ENCODE measurements around the gene LIMK1.
A peak's percentile ranks its signal among the peaks of the same experiment; 100 is the strongest.
"Not testable (repeated sequence)": the region's sequence is repeated elsewhere in the genome, so short reads cannot be mapped to it uniquely, and the experiment has no call there.

Gene LIMK1

DNA sequence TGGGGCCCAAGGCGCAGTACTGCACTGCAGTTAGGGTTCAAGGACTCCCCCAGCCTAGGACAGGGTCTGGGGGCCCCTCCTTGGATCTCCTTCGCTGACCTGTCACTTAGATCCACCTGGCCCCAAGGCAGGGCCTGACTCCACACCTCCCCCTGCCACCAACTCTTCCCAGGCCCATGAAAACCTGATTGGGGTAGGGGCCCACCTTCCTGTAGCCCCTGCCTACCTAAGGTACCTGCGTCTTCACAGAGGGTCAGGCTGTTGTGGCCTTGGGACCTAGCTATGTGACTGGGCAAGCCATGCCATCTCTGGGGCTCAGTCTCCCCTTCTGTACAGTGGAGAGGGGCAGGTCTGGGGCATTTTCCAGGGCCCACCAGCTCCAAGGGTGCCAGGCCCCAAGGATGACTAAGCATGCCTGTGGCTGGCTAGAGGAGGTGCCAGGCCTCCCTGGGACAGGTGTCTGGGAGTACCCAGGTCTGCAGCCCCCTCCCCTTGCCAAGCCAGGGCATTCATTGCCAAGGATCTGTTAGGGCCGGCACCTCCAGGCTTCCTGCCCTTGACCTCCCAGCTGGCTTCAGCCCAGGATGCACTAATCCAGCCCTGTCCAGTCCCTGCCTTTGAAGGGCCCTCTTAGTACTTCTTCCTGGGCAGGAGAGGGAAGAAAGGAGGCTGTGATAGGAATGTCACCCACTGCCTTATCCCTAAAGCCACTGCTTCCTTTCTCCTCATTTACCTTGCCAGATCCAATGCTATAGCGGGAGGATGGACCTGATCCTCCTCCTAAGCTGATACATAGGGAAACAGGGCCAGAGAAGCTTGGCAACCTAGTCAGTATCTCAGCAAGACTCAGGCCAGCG lies 1.3 kb downstream of the LIMK1 start:
- no peak for DNase-seq

DNA sequence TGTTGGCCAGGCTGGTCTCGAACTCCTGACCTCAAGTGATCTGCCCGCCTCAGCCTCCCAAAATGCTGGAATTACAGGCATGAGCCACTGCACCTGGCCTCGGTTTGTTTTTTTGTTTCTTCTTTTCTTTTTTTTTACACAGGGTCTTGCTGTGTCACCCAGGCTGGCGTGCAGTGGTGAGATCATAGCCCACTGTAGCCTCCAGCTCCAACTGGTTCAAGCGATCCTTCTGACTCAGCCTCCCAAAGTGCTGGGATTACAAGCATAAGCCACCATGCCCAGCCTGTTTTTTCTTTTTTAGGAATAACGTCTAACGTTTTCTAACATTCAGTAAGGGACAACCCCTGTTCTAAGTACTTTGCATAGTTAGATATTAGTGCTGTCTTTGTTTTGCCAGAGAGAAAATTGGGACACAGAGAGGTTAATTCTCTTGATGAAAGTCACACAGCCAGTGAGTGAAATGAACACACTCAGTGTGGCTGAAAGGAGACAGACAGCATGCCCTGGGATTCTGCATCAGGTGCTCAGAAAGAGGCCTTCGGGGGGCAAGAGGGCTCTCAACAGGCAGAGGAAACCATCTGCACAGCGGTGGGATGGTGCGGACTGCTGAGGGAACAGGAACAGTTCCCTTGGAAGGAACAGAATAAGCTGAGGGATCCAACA lies 4.3 kb downstream of the LIMK1 start:
- no peak for DNase-seq

DNA sequence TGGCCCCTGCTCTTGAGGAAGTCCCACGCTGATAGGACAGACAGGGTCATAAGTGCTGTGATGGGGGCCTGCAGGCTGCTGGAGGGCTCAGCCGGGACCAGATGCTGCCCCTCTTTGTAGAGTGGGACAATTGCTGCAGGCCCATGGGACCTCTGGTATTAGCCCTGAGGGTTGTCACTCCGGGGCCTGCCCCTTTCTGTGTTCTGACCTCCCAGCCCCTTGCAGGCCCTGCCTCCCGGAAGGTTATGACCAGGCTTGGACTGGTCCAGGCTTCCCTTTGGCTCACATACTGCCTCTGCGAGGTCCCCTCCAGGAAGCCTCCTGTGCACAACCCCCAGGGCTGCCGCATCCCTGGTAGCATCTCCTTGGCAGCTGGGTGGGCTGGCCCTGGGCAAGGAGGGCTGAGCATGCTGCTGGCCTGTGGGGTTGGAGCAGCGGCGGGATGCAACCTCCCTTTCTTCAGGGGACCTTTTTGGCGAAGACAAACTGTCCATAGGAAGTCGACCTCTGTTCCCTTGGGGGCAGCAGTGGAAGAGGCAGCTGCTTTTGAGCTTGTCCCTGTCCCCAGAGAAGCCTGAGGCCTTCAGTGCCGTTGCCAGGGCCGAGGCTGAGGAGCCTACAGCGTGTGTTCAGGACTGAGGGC lies 8.8 kb downstream of the LIMK1 start:
- DNase-seq: no peak

DNA sequence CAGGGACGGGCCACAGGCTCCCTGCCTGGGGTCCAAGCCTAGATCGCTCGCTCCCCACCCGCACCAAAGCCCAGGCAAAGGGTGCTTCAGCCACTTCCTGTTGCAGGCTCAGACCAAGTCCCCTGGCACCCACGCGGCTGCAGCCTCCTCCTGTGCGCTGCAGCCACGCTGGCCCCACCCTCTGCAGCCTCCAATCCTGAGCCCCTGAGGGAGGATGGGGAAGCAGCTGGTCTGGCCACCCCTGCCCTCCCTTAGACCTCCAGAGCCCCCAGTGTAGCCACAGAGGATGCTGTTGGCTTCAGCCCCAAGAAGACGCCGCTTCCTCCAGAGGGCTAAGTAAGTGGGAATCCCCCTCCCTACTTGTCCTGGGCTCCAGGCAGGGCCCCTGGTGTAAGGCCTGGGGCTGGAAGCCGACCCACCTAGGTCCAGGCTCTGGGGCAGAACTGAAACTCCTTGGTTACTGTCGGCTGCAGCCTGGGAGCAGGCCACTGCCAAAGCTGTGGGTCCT lies 9.4 kb downstream of the LIMK1 start:
- no peak for DNase-seq

DNA sequence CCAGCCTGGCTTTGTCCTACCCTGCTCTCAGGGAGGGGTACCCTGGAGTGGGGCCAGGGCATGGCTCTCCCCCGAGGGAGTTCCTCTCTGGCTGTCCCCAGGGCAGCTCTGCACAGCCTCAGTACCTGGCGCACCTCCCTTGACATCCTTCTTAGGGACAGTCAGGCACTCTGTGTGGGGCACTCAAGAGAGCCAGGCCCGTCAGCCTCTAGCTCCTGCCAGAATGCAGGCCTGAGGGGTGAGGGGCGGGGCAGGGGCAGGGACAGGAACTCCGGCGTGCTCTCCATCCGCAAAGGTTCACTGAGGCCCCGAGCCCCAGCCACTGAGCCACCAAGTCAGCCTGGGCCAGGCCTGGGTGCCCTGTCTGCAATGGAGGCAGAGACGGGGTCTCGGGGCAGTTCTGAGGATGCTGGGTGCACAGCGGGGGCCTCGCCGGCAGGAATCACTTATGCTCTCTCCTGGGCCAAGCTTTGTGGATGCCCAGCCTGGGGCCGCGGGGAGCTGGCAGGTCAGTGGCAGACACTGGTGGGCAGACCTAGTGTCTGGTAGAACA lies 10.1 kb downstream of the LIMK1 start:
- DNase-seq: no peak

DNA sequence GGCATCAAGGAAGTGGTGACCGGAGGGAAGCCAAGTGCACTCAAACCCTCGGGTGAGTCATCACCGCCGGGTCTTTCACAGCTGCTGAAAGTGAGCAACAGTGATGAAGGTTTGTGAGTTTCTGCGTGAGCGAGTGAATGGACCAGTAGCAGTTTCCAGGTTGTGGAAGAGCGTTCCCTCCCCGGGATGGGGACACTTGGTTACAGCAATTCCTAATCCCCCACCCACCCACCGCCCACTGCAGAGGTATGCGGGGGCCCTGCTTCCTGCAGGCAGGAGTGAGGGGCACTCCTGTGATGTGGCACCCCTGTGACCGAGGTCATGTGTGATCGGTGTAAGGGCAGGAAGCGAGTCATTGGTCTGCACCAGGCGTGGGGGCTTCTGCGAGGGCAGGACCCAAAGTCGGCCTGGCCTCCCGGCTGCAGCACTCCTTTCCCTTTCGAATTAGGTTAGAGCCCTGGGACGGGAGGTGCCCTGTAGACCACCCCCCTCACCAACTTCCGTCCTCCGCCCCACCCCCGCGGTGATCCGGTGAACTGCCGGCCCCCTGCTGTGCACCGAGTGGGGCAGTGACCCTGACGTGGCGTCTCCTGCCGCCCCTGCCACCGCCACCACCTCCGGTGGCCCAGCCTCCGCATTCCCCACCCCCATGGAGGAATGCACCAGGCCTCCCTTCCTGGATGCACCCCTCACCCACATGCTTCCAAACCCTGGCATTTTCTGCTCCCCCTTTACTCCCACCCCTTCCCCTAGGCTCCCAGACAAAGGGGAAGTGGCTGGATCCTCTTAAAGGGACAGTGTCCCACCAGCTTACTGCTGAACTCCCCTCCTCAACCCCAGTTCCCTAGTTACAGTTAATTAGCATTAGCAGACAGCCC lies 10.9 kb downstream of the LIMK1 start:
- peak; percentile 66 for DNase-seq

DNA sequence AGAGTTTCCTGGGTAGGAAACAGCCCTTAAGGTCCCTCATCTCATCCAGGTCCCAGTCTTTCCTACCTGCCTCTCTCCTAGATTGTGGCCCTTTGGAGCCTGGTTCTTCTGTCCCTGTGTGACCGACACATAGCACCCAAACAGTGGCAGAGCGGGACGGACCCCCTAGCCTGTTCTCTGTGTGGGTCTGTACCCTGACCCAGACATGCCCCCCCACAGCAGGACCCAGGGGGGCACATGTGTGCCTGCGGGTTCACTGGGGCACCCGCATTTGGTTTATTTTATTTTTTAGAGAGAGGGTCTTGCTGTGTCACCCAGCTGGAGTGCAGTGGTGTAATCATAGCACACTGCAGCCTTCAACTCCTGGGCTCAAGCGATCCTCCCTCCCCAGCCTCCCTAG lies 11.5 kb downstream of the LIMK1 start:
- DNase-seq: no peak

DNA sequence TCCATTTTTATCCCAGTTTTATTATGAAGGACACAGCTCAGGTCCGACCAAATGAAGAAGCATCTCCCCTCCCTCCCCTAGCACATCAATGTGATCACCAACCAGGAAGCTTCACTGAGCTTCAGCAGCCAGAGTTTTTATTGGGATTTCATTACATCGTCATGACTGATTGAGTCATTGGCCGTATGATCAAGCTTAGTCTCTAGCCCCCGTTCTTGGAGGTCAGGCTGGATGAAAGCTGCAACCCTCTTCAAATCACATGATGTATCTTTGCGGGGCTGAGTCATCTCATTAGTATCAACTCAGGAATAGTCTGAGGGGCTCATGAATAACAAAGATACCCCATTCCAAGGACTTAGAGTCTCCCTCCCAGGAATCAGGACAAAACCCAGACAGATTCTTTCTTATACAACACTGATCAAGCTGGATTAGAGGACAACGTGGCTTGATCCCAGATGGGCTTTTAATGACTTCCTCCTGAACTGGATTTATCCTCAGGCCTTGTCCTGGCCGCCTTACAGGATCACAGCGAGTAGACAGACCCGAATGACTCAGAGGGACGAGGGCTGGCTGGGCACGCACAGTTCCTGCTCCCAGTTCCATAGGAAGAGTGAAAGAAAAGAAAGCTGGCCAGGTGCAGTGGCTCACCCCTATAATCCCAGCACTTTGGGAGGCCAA lies 14.5 kb downstream of the LIMK1 start:
- no peak for DNase-seq

DNA sequence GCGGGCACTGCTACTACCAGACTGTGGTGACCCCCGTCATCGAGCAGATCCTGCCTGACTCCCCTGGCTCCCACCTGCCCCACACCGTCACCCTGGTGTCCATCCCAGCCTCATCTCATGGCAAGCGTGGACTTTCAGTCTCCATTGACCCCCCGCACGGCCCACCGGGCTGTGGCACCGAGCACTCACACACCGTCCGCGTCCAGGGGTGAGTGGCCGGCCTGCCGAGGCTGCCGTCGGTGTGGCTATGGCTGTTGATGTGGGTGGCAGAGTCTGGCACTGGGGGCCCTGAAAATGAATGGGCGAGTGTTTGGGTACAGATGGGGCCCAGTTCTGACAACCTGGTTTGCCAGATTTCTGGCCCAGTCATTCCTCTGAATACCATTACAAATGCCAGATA lies 15.4 kb downstream of the LIMK1 start:
- no peak for DNase-seq

DNA sequence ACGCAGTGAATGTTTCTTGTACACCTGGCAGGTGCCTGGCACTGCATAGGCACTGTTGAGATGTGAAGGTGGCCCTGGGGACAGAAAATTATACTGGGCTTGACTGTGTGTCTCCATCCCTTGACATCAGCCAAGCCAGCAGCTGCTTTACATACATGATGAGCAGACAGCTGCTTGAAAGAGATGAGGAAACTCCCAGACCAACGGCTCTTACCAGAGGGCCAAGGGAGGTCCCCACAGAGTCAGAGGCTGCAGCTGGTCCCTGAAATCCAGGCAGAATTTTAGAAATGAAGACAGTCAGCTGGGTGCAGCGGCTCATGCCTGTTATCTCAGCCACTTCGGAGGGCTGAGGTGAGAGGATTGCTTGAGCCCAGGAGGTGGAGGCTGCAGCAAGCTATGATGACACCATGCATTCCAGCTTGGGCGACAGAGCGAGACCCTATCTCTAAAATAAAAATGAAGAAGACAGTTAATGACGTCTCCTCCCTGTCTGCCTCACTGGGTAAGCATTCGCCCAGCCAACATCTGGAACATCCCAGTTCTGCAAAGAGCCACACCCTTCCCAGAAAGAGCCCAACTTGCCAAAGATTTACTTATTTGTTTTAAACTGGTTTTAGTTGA lies 17.6 kb downstream of the LIMK1 start:
- DNase-seq: no peak

DNA sequence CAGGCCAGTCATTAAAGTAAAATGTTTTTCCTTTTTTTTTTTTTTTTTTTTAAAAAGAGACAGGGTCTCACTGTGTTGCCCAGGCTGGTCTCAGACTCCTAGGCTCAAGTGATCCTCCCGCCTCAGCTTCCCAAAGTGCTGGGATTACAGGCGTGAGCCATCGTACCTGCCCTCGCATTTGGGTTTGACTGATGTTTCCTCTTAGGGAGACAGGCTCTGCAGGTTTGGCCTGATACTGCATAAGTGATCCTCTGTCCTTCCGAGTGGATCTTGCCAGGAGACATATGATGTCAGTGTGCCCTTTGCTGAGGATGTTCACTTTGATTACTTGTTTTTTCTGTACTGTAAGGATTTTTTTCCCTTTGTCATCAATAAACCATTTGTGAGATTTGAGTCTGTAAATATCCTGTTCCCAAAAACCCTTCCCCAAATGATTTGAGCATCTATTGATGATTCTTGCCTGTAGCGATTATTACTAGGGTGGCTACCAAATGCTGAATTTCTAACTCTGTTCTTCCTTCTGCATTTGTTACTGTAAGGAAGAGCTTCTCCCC lies 19.7 kb downstream of the LIMK1 start:
- DNase-seq: no peak

DNA sequence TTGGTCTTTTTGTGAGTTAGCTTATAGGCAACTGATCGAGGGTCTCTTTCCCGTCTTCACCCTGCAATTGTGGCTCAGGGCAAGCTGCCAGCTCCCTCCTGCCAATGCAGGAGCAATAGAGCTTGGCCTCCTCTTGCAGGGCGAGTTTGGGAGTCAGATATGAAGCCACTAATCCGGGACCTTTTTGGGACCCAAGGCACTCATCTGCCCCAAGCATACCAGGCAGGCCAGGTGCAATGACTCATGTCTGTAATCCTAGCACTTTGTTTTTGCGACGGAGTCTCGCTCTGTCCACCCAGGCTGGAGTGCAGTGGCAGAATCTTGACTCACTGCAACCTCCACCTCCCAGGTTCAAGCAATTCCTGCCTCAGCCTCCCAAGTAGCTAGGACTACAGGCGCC lies 21.1 kb downstream of the LIMK1 start:
- DNase-seq: peak; percentile 41

DNA sequence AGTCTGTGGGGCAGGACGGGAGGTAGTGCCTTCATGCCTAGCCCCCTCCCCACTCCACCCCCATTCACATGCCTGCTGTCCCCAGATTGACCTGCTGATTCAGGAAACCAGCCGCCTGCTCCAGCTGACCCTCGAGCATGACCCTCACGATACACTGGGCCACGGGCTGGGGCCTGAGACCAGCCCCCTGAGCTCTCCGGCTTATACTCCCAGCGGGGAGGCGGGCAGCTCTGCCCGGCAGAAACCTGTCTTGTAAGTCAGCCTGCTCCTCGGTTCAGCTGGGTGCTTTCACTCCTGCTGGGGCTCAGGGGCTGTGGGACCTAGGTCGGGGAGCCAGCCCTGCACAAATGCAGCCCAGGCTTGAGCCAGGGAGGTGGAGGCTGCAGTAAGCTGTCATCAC lies 22.4 kb downstream of the LIMK1 start:
- peak; percentile 5 for DNase-seq

DNA sequence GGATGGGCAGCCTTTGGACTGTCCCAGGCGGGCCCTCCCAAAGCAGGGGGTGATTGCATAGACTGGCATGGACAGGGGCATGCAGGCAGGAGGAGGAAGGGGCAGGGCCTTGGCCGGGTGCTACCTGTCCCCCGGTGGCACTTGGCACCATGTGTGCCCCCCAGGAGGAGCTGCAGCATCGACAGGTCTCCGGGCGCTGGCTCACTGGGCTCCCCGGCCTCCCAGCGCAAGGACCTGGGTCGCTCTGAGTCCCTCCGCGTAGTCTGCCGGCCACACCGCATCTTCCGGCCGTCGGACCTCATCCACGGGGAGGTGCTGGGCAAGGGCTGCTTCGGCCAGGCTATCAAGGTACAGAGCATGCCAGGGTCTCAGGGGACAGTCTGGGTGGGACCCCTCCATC lies 23.2 kb downstream of the LIMK1 start:
- peak; percentile 1 for DNase-seq

DNA sequence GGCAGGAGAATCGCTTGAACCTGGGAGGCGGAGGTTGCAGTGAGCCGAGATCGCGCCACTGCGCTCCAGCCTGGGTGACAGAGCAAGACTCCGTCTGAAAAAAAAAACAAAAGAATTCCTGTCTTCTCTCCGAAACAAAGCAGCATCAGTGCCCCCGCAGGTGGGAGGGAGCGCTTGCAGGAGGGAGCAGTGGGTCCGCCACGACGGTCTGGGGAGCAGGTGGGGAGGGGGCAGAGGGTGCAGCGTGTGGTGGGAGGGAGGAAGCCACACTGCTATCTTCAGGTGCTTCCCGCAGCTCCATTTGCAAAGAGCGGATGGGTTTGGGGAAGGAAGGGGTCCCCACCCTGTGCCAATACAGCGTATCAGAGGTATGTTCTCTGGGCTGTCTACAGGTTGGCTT lies 31.7 kb downstream of the LIMK1 start:
- no peak for DNase-seq

DNA sequence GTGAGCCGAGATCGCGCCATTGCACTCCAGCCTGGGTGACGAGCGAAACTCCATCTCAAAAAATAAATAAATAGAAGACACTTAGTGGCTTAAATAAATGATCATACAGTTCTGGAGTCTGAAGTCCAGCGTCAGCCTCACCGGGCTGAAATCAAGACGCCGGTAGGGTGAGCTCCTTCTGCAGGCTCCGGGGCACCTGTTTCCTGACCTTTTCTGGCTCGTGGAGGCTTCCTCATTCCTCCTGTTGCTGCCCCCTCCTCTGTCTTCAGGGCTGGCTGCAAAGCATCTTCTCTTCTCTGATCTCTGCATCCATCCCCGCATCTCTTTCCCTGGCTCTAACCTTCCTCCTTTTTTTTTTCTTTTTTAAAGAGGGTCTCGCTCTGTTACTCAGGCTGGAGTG lies 32.8 kb downstream of the LIMK1 start:
- DNase-seq: no peak

DNA sequence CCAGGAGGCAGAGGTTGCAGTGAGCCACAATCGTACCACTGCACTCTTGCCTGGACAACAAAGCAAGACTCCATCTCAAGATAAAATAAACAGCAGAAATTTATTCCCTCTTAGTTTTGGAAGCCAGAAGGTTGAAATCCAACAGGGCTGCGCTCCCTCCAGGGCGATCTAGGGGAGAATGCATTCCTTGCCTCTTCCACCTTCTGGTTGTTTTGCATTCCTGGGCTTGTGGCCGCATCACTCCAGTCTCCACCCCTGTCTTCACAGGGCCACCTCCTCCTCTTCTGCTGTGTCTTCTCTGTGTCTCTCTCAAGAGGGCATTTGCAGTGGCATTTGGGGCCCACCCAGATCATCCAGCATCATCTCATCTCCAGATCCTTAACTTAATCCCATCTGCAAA lies 36.2 kb downstream of the LIMK1 start:
- no peak for DNase-seq

DNA sequence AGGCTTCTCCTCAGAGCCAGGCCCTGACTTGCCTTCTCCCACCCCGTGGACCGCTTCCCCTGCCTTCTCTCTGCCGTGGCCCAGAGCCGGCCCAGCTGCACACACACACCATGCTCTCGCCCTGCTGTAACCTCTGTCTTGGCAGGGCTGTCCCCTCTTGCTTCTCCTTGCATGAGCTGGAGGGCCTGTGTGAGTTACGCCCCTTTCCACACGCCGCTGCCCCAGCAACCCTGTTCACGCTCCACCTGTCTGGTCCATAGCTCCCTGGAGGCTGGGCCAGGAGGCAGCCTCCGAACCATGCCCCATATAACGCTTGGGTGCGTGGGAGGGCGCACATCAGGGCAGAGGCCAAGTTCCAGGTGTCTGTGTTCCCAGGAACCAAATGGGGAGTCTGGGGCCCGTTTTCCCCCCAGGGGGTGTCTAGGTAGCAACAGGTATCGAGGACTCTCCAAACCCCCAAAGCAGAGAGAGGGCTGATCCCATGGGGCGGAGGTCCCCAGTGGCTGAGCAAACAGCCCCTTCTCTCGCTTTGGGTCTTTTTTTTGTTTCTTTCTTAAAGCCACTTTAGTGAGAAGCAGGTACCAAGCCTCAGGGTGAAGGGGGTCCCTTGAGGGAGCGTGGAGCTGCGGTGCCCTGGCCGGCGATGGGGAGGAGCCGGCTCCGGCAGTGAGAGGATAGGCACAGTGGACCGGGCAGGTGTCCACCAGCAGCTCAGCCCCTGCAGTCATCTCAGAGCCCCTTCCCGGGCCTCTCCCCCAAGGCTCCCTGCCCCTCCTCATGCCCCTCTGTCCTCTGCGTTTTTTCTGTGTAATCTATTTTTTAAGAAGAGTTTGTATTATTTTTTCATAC lies 38.0 kb downstream of the LIMK1 start:
- DNase-seq: no peak

DNA sequence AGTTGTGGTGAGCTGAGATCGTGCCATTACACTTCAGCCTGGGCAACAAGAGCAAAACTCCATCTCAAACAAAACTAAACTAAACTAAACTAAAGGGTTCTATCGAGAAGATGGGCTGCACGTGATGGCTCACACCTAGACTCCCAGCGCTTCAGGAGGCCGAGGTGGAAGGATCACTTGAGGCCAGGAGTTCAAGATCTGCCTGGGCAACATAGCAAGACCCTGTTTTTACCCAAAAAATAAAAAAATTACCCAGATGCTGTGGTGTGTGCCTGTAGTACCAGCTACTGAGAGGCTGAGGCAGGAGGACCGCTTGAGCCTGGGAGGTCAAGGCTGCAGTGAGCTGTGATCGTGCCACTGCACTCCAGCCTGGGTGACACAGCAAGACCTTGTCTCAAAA lies 40.3 kb downstream of the LIMK1 start:
- not testable (repeated sequence) for DNase-seq

DNA sequence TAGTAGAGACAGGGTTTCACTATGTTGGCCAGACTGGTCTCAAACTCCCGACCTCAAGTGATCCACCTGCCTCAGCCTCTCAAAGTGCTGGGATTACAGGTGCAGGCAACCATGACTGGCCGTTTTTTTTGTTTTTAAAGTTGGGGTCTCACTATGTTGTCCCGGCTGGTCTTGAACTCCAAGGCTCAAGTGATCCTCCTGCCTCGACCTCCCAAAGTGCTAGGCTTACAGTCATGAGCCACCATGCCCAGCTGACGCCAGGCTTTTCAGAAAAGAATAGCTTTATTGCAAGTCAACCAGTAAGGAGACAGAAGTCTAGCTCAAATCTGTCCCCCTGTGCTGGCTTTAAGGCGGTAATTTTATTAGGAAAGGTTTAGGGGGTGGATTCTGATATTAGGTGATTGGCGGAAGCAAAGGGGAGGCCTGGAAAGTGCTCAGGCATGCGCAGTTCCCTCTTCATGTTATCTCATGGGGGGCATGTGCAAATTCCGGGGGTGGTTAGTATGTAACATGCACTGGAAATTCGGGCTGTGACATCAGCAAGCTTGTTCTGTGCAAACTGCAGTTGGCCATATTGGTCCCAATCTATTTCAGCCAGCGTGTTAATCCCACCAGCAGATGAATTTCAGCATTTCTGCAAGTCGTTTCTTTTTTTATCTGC lies 42.7 kb downstream of the LIMK1 start:
- no peak for DNase-seq
